Raji (cell line): ENCODE measurements around the gene WLS.

Experiments used
- POLR2A ChIP-seq: IDR thresholded peaks from 2 replicates; pipeline ENCODE4 v1.6.1; 2011; ENCODE audit warnings: low read depth, low read length, control low read depth; ENCODE audit not compliant: insufficient read depth

WLS gene

GRCh38 chr1:68216089-68216772 is 16.1 kb downstream of the WLS start:
- no peak for TF ChIP-seq POLR2A

- TF ChIP-seq POLR2A, result no peak
Measured at GRCh38 chr1:68213843-68214242, 18.5 kb downstream of the WLS start.

GRCh38 chr1:68211761-68212380 is 20.5 kb downstream of the WLS start:
- no peak for TF ChIP-seq POLR2A

- no peak for TF ChIP-seq POLR2A
Measured at GRCh38 chr1:68210829-68211228, 21.5 kb downstream of the WLS start.

- TF ChIP-seq POLR2A, result no peak
Measured at GRCh38 chr1:68210027-68210426, 22.3 kb downstream of the WLS start.

- no peak for TF ChIP-seq POLR2A
Measured at GRCh38 chr1:68206848-68207689, 25.3 kb downstream of the WLS start.

GRCh38 chr1:68205794-68206358 is 26.4 kb downstream of the WLS start:
- TF ChIP-seq POLR2A, result no peak

- TF ChIP-seq POLR2A, result no peak
Measured at GRCh38 chr1:68204977-68205630, 27.2 kb downstream of the WLS start.

- no peak for TF ChIP-seq POLR2A
Measured at GRCh38 chr1:68202239-68202832, 30.0 kb downstream of the WLS start.

- TF ChIP-seq POLR2A, result no peak
Measured at GRCh38 chr1:68201546-68202238, 30.6 kb downstream of the WLS start.

- TF ChIP-seq POLR2A, result no peak
Measured at GRCh38 chr1:68199603-68200002, 32.7 kb downstream of the WLS start.

- TF ChIP-seq POLR2A, result no peak
Measured at GRCh38 chr1:68198752-68199151, 33.6 kb downstream of the WLS start.

GRCh38 chr1:68197891-68198290 is 34.4 kb downstream of the WLS start:
- no peak for TF ChIP-seq POLR2A

GRCh38 chr1:68197461-68197860 is 34.9 kb downstream of the WLS start:
- TF ChIP-seq POLR2A, result no peak
